Trophoblast cell (in vitro differentiated cells and primary cell): ENCODE measurements around the gene VDR.

ENCODE experiments used
- DNase-seq, 2 donors: peaks; one replicate each; pipeline ENCODE4 v3.0.0-alpha.2; 2016
- H2AFZ ChIP-seq: 2 replicates; pipeline ENCODE4 v1.6.1; 2013; ENCODE audit warnings: low read length, moderate library complexity, mild to moderate bottlenecking; ENCODE audit not compliant: insufficient read depth, poor library complexity
- H2AK5ac ChIP-seq: 2 replicates; pipeline ENCODE4 v1.6.1; 2013; ENCODE audit warnings: mild to moderate bottlenecking, low read length
- H2BK120ac ChIP-seq: 2 replicates; pipeline ENCODE4 v1.6.1; 2013; ENCODE audit warnings: low read length, mild to moderate bottlenecking, moderate library complexity; ENCODE audit not compliant: insufficient read depth, poor library complexity
- H2BK12ac ChIP-seq: 2 replicates; pipeline ENCODE4 v1.6.1; 2013; ENCODE audit warnings: mild to moderate bottlenecking, low read length, moderate library complexity
- H2BK5ac ChIP-seq: 2 replicates; pipeline ENCODE4 v1.6.1; 2013; ENCODE audit warnings: low read length, low read depth, moderate library complexity, mild to moderate bottlenecking; ENCODE audit not compliant: poor library complexity
- H3K14ac ChIP-seq: 2 replicates; pipeline ENCODE4 v1.6.1; 2013; ENCODE audit warnings: mild to moderate bottlenecking, low read length
- H3K18ac ChIP-seq: 2 replicates; pipeline ENCODE4 v1.6.1; 2013; ENCODE audit warnings: mild to moderate bottlenecking, low read length
- H3K23ac ChIP-seq: 2 replicates; pipeline ENCODE4 v1.6.1; 2013; ENCODE audit warnings: low read length
- H3K27ac ChIP-seq: 2 replicates; pipeline ENCODE4 v1.5.1; 2013; ENCODE audit warnings: low read depth, mild to moderate bottlenecking, inconsistent platforms, low read length, moderate library complexity
- H3K27me3 ChIP-seq: 2 replicates; pipeline ENCODE4 v1.6.1; 2013; ENCODE audit warnings: inconsistent platforms, mild to moderate bottlenecking, low read length, moderate library complexity; ENCODE audit not compliant: insufficient read depth
- H3K36me3 ChIP-seq, 2 experiments: 1 replicate in 1 of 2; 2 replicates in 1 of 2; pipeline ENCODE4 v1.6.1; 2013; ENCODE audit warnings: low read length in 2 of 2, mild to moderate bottlenecking in 2 of 2, moderate library complexity in 1 of 2; ENCODE audit not compliant: insufficient read depth in 2 of 2, control insufficient read depth in 1 of 2
- H3K4ac ChIP-seq: 2 replicates; pipeline ENCODE4 v1.6.1; 2013; ENCODE audit warnings: low read depth, mild to moderate bottlenecking, low read length, moderate library complexity
- H3K4me1 ChIP-seq, 2 experiments: 1 replicate in 1 of 2; 2 replicates in 1 of 2; pipeline ENCODE4 v1.6.1; 2013; ENCODE audit warnings: low read length in 2 of 2, mild to moderate bottlenecking in 2 of 2, moderate library complexity in 1 of 2; ENCODE audit not compliant: insufficient read depth in 2 of 2, control insufficient read depth in 1 of 2
- H3K4me2 ChIP-seq: 2 replicates; pipeline ENCODE4 v1.6.1; 2013; ENCODE audit warnings: inconsistent platforms, mild to moderate bottlenecking, low read length, moderate library complexity
- H3K4me3 ChIP-seq: 2 replicates; pipeline ENCODE4 v1.5.1; 2013; ENCODE audit warnings: mild to moderate bottlenecking, low read depth, low read length, inconsistent platforms
- H3K79me1 ChIP-seq: one replicate; pipeline ENCODE4 v1.6.1; 2013; ENCODE audit warnings: low read length
- H3K79me2 ChIP-seq: 2 replicates; pipeline ENCODE4 v1.6.1; 2013; ENCODE audit warnings: low read length, mild to moderate bottlenecking; ENCODE audit not compliant: control insufficient read depth, insufficient read depth, poor library complexity
- H3K9ac ChIP-seq: 2 replicates; pipeline ENCODE4 v1.6.1; 2013; ENCODE audit warnings: mild to moderate bottlenecking, low read length
- H3K9me3 ChIP-seq: 2 replicates; pipeline ENCODE4 v1.6.1; 2013; ENCODE audit warnings: low read depth, mild to moderate bottlenecking, control low read depth, inconsistent platforms, low read length; ENCODE audit not compliant: insufficient read depth
- H4K12ac ChIP-seq: 2 replicates; pipeline ENCODE4 v1.6.1; 2013; ENCODE audit warnings: low read depth, mild to moderate bottlenecking, low read length, moderate library complexity
- H4K8ac ChIP-seq: 2 replicates; pipeline ENCODE4 v1.6.1; 2013; ENCODE audit warnings: low read depth, mild to moderate bottlenecking, low read length, moderate library complexity
- H4K91ac ChIP-seq: one replicate; pipeline ENCODE4 v1.6.1; 2013; ENCODE audit warnings: low read depth, mild to moderate bottlenecking, low read length, moderate library complexity
- WGBS: extraction: QIAGEN DNeasy Blood & Tissue Kit; methylation state at CpG from one replicate; pipeline ENCODE4 v1.1.7; 2013; ENCODE audit warnings: missing lambda C conversion rate; ENCODE audit not compliant: insufficient read length, insufficient coverage; ENCODE audit errors: extremely low coverage; 5-methylcytosine and 5-hydroxymethylcytosine counted together

VDR gene

DNA sequence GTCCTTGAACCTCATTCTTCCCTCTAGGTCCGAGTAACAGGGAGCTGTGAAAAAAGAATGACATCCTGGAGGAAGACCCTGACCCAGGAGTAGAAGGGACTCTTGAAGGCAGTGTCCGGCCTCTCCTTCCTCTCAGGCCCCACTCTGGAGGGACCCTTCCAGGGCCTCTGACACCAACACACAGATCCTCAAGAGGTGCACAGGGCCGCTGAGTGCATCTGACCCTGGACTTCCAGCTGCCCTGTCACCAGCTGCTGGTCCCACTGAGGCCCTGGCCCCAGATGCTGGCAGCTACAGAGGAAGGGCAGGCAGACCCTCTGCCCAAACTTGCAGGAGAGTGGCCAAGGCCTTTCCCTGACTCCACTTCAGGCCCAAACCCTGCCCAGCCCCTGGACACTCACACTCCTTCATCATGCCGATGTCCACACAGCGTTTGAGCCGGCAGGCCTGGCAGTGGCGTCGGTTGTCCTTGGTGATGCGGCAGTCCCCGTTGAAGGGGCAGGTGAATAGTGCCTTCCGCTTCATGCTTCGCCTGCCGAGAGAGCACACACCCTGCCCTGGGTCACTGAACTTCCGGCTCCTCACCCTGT, 40.1 kb downstream of the VDR start:
- H3K79me1 ChIP-seq: no peaks in the 10 kb centered on the region
- no peak overlapping the region for H2BK120ac ChIP-seq
- H3K79me2 ChIP-seq: no peaks in the 10 kb centered on the region
- H2AFZ ChIP-seq: no peak overlapping the region
- no peak overlapping the region for H2BK5ac ChIP-seq
- H4K91ac ChIP-seq: no peak overlapping the region
- no peak overlapping the region for H3K4me3 ChIP-seq
- no peaks in the 10 kb centered on the region for H3K27me3 ChIP-seq
- no peak overlapping the region for H3K9ac ChIP-seq
- no peak overlapping the region for H3K4ac ChIP-seq
- no peaks in the 10 kb centered on the region for H3K4me1 ChIP-seq
- H3K4me2 ChIP-seq: no peak overlapping the region
- H3K23ac ChIP-seq: no peak overlapping the region
- no peak overlapping the region for H4K12ac ChIP-seq
- no peak overlapping the region for H3K27ac ChIP-seq
- H3K14ac ChIP-seq: no peak overlapping the region
- no CpG with 5 or more reads among the region's 14 CpGs for WGBS
- H4K8ac ChIP-seq: no peak overlapping the region
- no peak overlapping the region for H2BK12ac ChIP-seq
- no peak for DNase-seq
- H3K18ac ChIP-seq: no peak overlapping the region
- H3K36me3 ChIP-seq: no peaks in the 10 kb centered on the region
- no peak overlapping the region for H2AK5ac ChIP-seq
- H3K9me3 ChIP-seq: no peaks in the 10 kb centered on the region

DNA sequence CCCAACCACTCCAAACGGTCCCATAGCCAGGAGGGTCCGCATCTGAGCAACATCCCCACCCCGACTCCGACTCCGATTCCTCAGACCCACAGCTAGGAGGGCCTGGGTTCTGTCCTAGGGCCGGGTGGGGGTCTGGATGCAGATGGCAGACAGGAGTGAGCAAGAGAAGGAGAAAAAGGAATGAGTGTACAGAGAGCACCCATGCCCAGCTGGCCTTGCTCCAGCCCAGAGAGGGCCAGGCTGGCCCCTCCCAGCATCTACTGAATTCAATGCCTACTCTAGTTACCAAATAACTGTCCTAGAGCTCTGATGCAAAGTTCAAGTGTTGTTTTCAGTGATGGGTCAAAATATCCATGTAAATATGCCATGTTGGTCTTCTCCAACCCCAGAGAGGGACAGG, 40.8 kb downstream of the VDR start:
- Histone ChIP-seq H4K12ac (no peak overlapping the region), H3K23ac (no peak overlapping the region), H3K18ac (no peak overlapping the region), H2BK12ac (no peak overlapping the region), H2BK5ac (no peak overlapping the region), H4K8ac (no peak overlapping the region), H3K36me3 (no peaks in the 10 kb centered on the region), H2AFZ (no peak overlapping the region), H3K4me3 (no peak overlapping the region), H2BK120ac (no peak overlapping the region), H3K14ac (no peak overlapping the region), H3K9ac (no peak overlapping the region), H3K4me2 (no peak overlapping the region), H4K91ac (no peak overlapping the region), H3K79me1 (no peaks in the 10 kb centered on the region), H3K9me3 (peaks cover 2% of the 10 kb centered on the region), H3K79me2 (no peaks in the 10 kb centered on the region), H3K27me3 (no peaks in the 10 kb centered on the region), H3K27ac (no peak overlapping the region), H2AK5ac (no peak overlapping the region), H3K4me1 (no peaks in the 10 kb centered on the region), H3K4ac (no peak overlapping the region)
- no CpG with 5 or more reads among the region's 6 CpGs for WGBS
- DNase-seq: no peak

DNA sequence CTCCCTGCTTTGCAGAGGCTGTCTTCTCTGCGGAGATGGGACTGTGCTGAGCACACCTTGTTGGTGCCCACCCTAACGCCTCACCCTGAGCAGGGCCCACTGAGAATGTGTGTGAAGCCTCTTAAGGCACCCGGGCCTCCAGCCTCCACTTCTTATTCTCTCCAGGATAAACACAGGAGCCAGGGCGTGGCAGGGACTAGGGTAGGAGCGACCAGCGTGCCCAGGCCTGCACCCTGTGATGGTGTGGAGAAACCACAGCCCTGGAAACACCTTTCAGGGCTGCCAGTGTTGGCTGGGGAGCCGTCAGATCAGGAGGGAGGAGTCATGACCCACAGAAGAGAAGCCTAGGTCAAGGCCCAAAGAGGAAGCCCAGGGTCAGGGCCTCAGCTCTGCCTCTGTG, 41.3 kb downstream of the VDR start:
- Histone ChIP-seq H3K23ac (no peak overlapping the region), H3K27me3 (no peaks in the 10 kb centered on the region)

DNA sequence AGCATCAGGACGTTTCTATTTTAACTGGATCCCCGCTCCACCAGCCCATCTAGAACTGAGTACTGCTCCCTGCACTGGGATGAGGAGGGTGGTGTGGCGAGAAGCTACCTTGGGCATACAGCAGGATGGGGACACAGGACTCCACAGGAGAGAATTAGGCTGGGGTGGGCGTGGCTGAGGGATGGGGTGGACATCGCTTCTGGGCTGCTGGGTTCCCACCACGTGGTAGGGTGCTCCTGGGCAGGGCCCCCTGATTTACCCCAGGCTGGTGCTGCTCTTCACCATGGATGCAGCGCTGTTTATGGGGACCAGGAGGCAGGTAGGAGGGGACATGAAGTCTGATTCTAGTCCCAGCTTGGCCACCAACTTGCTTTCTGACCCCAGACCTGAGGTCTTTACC, 41.9 kb downstream of the VDR start:
- H4K8ac ChIP-seq: no peak overlapping the region
- no peak overlapping the region for H2BK5ac ChIP-seq
- H3K27ac ChIP-seq: no peak overlapping the region
- no peak overlapping the region for H2BK12ac ChIP-seq
- no peak overlapping the region for H4K91ac ChIP-seq
- no peaks in the 10 kb centered on the region for H3K36me3 ChIP-seq
- no peak overlapping the region for H2AFZ ChIP-seq
- no peak overlapping the region for H3K4me2 ChIP-seq
- H3K4me3 ChIP-seq: no peak overlapping the region
- H3K9ac ChIP-seq: no peak overlapping the region
- no peak overlapping the region for H3K18ac ChIP-seq
- no CpG with 5 or more reads among the region's 7 CpGs for WGBS
- H2BK120ac ChIP-seq: no peak overlapping the region
- H3K79me2 ChIP-seq: no peaks in the 10 kb centered on the region
- H3K4me1 ChIP-seq: no peaks in the 10 kb centered on the region
- H4K12ac ChIP-seq: no peak overlapping the region
- no peak overlapping the region for H3K14ac ChIP-seq
- H3K9me3 ChIP-seq: peaks cover 4% of the 10 kb centered on the region
- no peaks in the 10 kb centered on the region for H3K79me1 ChIP-seq
- H3K4ac ChIP-seq: no peak overlapping the region
- H3K23ac ChIP-seq: no peak overlapping the region
- DNase-seq: no peak
- H3K27me3 ChIP-seq: no peaks in the 10 kb centered on the region
- no peak overlapping the region for H2AK5ac ChIP-seq

More for the DNA sequence above, 41.3 kb downstream of the VDR start:
- no peaks in the 10 kb centered on the region for H3K36me3 ChIP-seq
- peaks cover 4% of the 10 kb centered on the region for H3K9me3 ChIP-seq
- no CpG with 5 or more reads among the region's 7 CpGs for WGBS
- no peak overlapping the region for H3K18ac ChIP-seq
- H3K9ac ChIP-seq: no peak overlapping the region
- H2BK5ac ChIP-seq: no peak overlapping the region
- no peak overlapping the region for H2AK5ac ChIP-seq
- no peaks in the 10 kb centered on the region for H3K79me2 ChIP-seq
- no peak overlapping the region for H3K4me2 ChIP-seq
- H3K4me3 ChIP-seq: no peak overlapping the region
- H2BK12ac ChIP-seq: no peak overlapping the region
- no peak overlapping the region for H4K12ac ChIP-seq
- H3K4me1 ChIP-seq: no peaks in the 10 kb centered on the region
- DNase-seq: no peak
- no peaks in the 10 kb centered on the region for H3K79me1 ChIP-seq
- H3K14ac ChIP-seq: no peak overlapping the region
- no peak overlapping the region for H2BK120ac ChIP-seq
- no peak overlapping the region for H4K91ac ChIP-seq
- no peak overlapping the region for H3K4ac ChIP-seq
- no peak overlapping the region for H4K8ac ChIP-seq
- H3K27ac ChIP-seq: no peak overlapping the region
- H2AFZ ChIP-seq: no peak overlapping the region
